MM.1S (cell line): Measurements from ENCODE around the gene CNP.

Experiments
- DNase-seq: peaks from one replicate; pipeline ENCODE4 v3.0.0-alpha.2; 2015
- H2AFZ ChIP-seq: fragments of 300-600 bp; sonication (generic); 2 replicates; pipeline ENCODE4 v1.6.0; 2016; ENCODE audit warnings: antibody characterized with exemption, low read length
- H3F3A ChIP-seq: fragments of 300-600 bp; sonication (generic); 2 replicates; pipeline ENCODE4 v1.6.1; 2016; ENCODE audit warnings: mild to moderate bottlenecking, antibody characterized with exemption, low read length, moderate library complexity, mixed read lengths; ENCODE audit not compliant: insufficient read depth
- H3K27ac ChIP-seq: fragments of 300-600 bp; sonication (generic); 2 replicates; pipeline ENCODE4 v1.5.1; 2016; ENCODE audit warnings: mild to moderate bottlenecking, low read length
- H3K27me3 ChIP-seq: fragments of 300-600 bp; sonication (generic); replicated peaks from 2 replicates; pipeline ENCODE4 v1.6.0; 2016; ENCODE audit warnings: low read length; ENCODE audit not compliant: insufficient read depth
- H3K36me3 ChIP-seq: fragments of 300-600 bp; sonication (generic); replicated peaks from 2 replicates; pipeline ENCODE4 v1.6.1; 2016; ENCODE audit warnings: mild to moderate bottlenecking, low read length, mixed read lengths; ENCODE audit not compliant: insufficient read depth
- H3K4me1 ChIP-seq: fragments of 300-600 bp; sonication (generic); 2 replicates; pipeline ENCODE4 v1.6.1; 2016; ENCODE audit warnings: low read length, mixed read lengths
- H3K4me2 ChIP-seq: fragments of 300-600 bp; sonication (generic); 2 replicates; pipeline ENCODE4 v1.6.0; 2016; ENCODE audit warnings: low read depth, low read length
- H3K4me3 ChIP-seq: fragments of 300-600 bp; sonication (generic); 2 replicates; pipeline ENCODE4 v1.5.1; 2016; ENCODE audit warnings: low read length, mixed read lengths
- H3K79me2 ChIP-seq: fragments of 300-600 bp; sonication (generic); 2 replicates; pipeline ENCODE4 v1.6.1; 2016; ENCODE audit warnings: mixed run types, low read length, mixed read lengths
- H3K9ac ChIP-seq: fragments of 300-600 bp; sonication (generic); 2 replicates; pipeline ENCODE4 v1.6.1; 2016; ENCODE audit warnings: low read length, mixed read lengths
- H3K9me2 ChIP-seq: fragments of 300-600 bp; sonication (generic); replicated peaks from 2 replicates; pipeline ENCODE4 v1.6.1; 2016; ENCODE audit warnings: mild to moderate bottlenecking, low read length, mixed read lengths; ENCODE audit not compliant: insufficient read depth
- H3K9me3 ChIP-seq: fragments of 300-600 bp; sonication (generic); replicated peaks from 2 replicates; pipeline ENCODE4 v1.6.1; 2016; ENCODE audit warnings: mild to moderate bottlenecking, low read length, mixed read lengths; ENCODE audit not compliant: insufficient read depth
- H4K20me1 ChIP-seq: fragments of 300-600 bp; sonication (generic); 2 replicates; pipeline ENCODE4 v1.6.1; 2016; ENCODE audit warnings: mild to moderate bottlenecking, low read length, moderate library complexity, mixed read lengths; ENCODE audit not compliant: insufficient read depth
- EZH2 ChIP-seq: fragments of 300-600 bp; sonication (generic); optimal IDR thresholded peaks from 2 replicates; pipeline ENCODE3; 2017; ENCODE audit warnings: low read depth, mild to moderate bottlenecking, antibody characterized with exemption, low read length, mixed read lengths
- EZH2phosphoT487 ChIP-seq: fragments of 300-600 bp; sonication (generic); IDR thresholded peaks from 2 replicates; pipeline ENCODE4 v1.6.1; 2018; ENCODE audit warnings: antibody characterized with exemption, low read length
- TF ChIP-seq, protein P1 (sequence below): fragments of 300-600 bp; sonication (generic); IDR thresholded peaks from 2 replicates; pipeline ENCODE4 v1.5.1; 2016; ENCODE audit warnings: antibody characterized with exemption, low read length, mixed read lengths

CNP gene

DNA sequence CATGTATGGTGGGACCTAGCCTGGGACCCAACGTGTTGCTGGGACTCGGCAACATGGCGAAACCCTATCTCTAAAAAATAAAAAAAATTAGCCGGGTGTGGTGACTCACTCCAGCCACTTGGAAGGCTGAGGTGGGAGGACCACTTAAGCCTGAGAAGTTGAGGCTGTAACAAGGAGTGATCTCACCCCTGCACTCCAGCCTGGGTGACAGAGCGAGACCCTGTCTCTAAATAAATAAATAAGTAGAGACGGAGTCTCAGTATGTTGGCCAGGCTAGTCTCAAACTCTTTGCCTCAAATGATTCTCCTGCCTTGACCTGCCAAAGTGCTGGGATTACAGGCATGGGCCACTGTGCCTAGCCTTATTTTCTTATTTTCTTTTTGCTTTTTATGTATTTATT, 10.1 kb upstream of the CNP start:
- H3K79me2 ChIP-seq: no peaks in the 10 kb centered on the region
- no peak overlapping the region for H3K27ac ChIP-seq
- H3K9me3 ChIP-seq: no peaks in the 10 kb centered on the region
- H3K27me3 ChIP-seq: no peaks in the 10 kb centered on the region
- no peak overlapping the region for H3K4me3 ChIP-seq
- no peaks in the 10 kb centered on the region for H3F3A ChIP-seq
- no peaks in the 10 kb centered on the region for H3K36me3 ChIP-seq
- H4K20me1 ChIP-seq: no peaks in the 10 kb centered on the region
- no peaks in the 10 kb centered on the region for H3K9me2 ChIP-seq
- no peaks in the 10 kb centered on the region for H3K4me1 ChIP-seq
- DNase-seq: no peak
- H3K9ac ChIP-seq: no peak overlapping the region
- H2AFZ ChIP-seq: no peak overlapping the region
- no peak for TF ChIP-seq EZH2
- TF ChIP-seq, protein P1, sequence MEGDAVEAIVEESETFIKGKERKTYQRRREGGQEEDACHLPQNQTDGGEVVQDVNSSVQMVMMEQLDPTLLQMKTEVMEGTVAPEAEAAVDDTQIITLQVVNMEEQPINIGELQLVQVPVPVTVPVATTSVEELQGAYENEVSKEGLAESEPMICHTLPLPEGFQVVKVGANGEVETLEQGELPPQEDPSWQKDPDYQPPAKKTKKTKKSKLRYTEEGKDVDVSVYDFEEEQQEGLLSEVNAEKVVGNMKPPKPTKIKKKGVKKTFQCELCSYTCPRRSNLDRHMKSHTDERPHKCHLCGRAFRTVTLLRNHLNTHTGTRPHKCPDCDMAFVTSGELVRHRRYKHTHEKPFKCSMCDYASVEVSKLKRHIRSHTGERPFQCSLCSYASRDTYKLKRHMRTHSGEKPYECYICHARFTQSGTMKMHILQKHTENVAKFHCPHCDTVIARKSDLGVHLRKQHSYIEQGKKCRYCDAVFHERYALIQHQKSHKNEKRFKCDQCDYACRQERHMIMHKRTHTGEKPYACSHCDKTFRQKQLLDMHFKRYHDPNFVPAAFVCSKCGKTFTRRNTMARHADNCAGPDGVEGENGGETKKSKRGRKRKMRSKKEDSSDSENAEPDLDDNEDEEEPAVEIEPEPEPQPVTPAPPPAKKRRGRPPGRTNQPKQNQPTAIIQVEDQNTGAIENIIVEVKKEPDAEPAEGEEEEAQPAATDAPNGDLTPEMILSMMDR: no peak
- no peak for TF ChIP-seq EZH2phosphoT487
- H3K4me2 ChIP-seq: no peak overlapping the region

DNA sequence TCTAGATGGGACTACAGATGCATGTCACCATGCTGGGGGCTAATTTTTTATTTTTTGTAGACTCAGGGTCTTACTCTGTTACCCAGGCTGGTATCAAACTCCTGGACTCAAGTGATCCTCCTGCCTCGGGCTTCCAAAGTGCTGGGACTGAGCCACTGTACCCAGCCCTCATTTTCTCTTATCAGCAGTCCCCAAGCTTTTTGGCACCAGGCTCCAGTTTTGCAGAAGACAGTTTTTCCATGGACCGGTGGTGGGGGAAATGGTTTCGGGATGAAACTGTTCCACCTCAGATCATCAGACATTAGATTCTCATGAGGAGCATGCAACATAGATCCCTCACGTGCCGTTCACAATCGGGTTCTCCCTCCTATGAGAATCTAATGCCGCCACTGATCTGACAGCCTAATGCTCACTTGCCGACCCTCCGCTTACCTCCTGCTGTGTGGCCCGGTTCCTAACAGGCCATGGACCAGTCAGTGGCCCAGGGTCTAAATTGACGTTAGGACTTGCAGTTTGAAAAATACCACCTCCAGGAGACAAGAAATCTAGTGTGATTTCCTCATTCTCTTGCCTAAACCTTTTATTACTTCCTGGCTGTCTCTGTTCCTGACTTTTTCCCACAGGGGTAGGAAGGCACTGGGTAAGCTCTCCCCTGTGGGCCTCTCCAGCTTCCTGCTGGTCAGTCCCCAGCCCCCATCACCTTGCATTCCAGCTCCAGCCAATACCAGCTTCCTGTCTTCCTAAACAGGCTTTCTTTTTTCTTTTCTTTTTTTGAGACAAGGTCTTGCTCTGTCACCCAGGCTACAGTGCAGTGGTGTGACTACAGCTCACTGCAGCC, 9.3 kb upstream of the CNP start:
- H3K4me3 ChIP-seq: no peak overlapping the region

DNA sequence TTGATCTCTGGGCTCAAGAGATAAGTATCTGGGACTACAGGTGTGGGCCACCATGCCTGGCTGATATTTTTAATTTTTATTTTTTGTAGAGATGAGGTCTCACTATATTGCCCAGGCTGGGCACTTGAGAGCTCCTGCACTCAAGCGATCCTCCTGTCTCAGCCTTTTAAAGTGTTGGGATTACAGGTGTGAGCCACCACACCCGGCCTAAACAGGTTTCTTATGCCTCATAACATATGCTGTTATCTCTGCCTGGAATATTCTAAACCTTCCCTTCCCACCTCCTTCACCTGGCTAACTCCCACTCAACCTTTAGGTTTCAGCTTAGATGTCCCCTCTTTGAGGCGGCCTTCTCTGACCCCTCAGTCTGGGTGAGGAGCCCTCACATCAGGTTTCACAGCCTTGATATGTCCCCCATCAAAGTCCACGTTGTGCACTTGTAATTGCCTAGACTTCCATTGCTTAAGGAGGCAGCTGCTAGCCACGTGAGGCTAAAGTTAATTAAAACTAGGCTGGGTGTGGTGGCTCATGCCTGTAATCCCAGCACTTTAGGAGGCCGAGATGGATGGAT, 8.6 kb upstream of the CNP start:
- no peaks in the 10 kb centered on the region for H3K79me2 ChIP-seq
- TF ChIP-seq EZH2phosphoT487 (no peak), EZH2 (no peak)
- TF ChIP-seq, protein P1: no peak
- no peaks in the 10 kb centered on the region for H3F3A ChIP-seq
- H3K4me3 ChIP-seq: no peak overlapping the region
- no peaks in the 10 kb centered on the region for H3K9me3 ChIP-seq
- no peak overlapping the region for H3K4me2 ChIP-seq
- no peaks in the 10 kb centered on the region for H3K27me3 ChIP-seq
- no peaks in the 10 kb centered on the region for H3K9me2 ChIP-seq
- H2AFZ ChIP-seq: no peak overlapping the region
- no peaks in the 10 kb centered on the region for H3K36me3 ChIP-seq
- peaks cover 4% of the 10 kb centered on the region; the same call in 1 of the 2 replicates for H3K4me1 ChIP-seq
- no peaks in the 10 kb centered on the region for H4K20me1 ChIP-seq
- no peak for DNase-seq
- H3K27ac ChIP-seq: no peak overlapping the region
- H3K9ac ChIP-seq: no peak overlapping the region

More for the DNA sequence above, 9.3 kb upstream of the CNP start:
- no peak overlapping the region for H3K27ac ChIP-seq
- H3K36me3 ChIP-seq: no peaks in the 10 kb centered on the region
- H3K4me2 ChIP-seq: no peak overlapping the region
- H3K9me3 ChIP-seq: no peaks in the 10 kb centered on the region
- DNase-seq: no peak
- 0 out of 2 replicates have a peak, but pooled peaks cover under 1% of the 10 kb centered on the region for H3K4me1 ChIP-seq
- TF ChIP-seq EZH2phosphoT487 (no peak), EZH2 (no peak)
- TF ChIP-seq, protein P1: no peak
- no peaks in the 10 kb centered on the region for H3K79me2 ChIP-seq
- H3F3A ChIP-seq: no peaks in the 10 kb centered on the region
- no peak overlapping the region for H2AFZ ChIP-seq
- H4K20me1 ChIP-seq: no peaks in the 10 kb centered on the region
- no peaks in the 10 kb centered on the region for H3K27me3 ChIP-seq
- H3K9me2 ChIP-seq: no peaks in the 10 kb centered on the region
- no peak overlapping the region for H3K9ac ChIP-seq
